ENCODE data around the gene OTOP2. TPM values are rescaled to one million over a fixed set of nuclear protein-coding genes. Genes with fewer than 3 reads are reported as not detected.
A peak's percentile ranks its signal among the peaks of the same experiment; 100 is the strongest.

OTOP2 gene
- total and polyA plus RNA-seq, 4 donors = 0.08 TPM; not detected in 3

- H3K36me3 ChIP-seq (ENCODE audit: control insufficient read depth, insufficient read depth, low read length) = peaks cover 77% of the 10 kb centered on the region
- no peaks in the 10 kb centered on the region for H3K9me3 ChIP-seq (ENCODE audit: control insufficient read depth, insufficient read depth, low read length)
- H3K27me3 ChIP-seq (ENCODE audit: control insufficient read depth, insufficient read depth, low read length) = no peaks in the 10 kb centered on the region
- no peak overlapping the region for H3K4me3 ChIP-seq (ENCODE audit: low read depth, low read length)
- peak in 4 of 6 donors; percentile 13 to 86 (median 60) for DNase-seq (ENCODE audit: low read depth in 4 of 6, low spot score in 6 of 6)
- H3K27ac ChIP-seq (ENCODE audit: low read depth, low read length) = no peak overlapping the region
- H3K4me1 ChIP-seq (ENCODE audit: control insufficient read depth, insufficient read depth, low read length) = peaks cover 20% of the 10 kb centered on the region
- 37% methylated on average over 23 of the region's 33 CpGs for WGBS (ENCODE audit: insufficient coverage)
These were observed 34.1 kb downstream of the OTOP2 start for GRCh38 chr17:74957935-74958740.

- H3K27ac ChIP-seq (ENCODE audit: low read depth, low read length) = no peak overlapping the region
- DNase-seq (ENCODE audit: low read depth in 4 of 6, low spot score in 6 of 6) = no peak
- H3K36me3 ChIP-seq (ENCODE audit: control insufficient read depth, insufficient read depth, low read length) = peaks cover 73% of the 10 kb centered on the region
- 84% methylated on average over 9 of the region's 14 CpGs for WGBS (ENCODE audit: insufficient coverage)
- no peak overlapping the region for H3K4me3 ChIP-seq (ENCODE audit: low read depth, low read length)
- H3K9me3 ChIP-seq (ENCODE audit: control insufficient read depth, insufficient read depth, low read length) = no peaks in the 10 kb centered on the region
- peaks cover 29% of the 10 kb centered on the region for H3K4me1 ChIP-seq (ENCODE audit: control insufficient read depth, insufficient read depth, low read length)
- H3K27me3 ChIP-seq (ENCODE audit: control insufficient read depth, insufficient read depth, low read length) = no peaks in the 10 kb centered on the region
These were observed 35.9 kb downstream of the OTOP2 start for GRCh38 chr17:74959826-74960515.

- DNase-seq (ENCODE audit: low read depth in 4 of 6, low spot score in 6 of 6) = peak in 1 of 6 donors; percentile 56
- Histone ChIP-seq H3K27ac (ENCODE audit: low read depth, low read length) (no peak overlapping the region), H3K4me3 (ENCODE audit: low read depth, low read length) (no peak overlapping the region), H3K27me3 (ENCODE audit: control insufficient read depth, insufficient read depth, low read length) (no peaks in the 10 kb centered on the region), H3K36me3 (ENCODE audit: control insufficient read depth, insufficient read depth, low read length) (peaks cover 68% of the 10 kb centered on the region), H3K4me1 (ENCODE audit: control insufficient read depth, insufficient read depth, low read length) (peaks cover 29% of the 10 kb centered on the region), H3K9me3 (ENCODE audit: control insufficient read depth, insufficient read depth, low read length) (no peaks in the 10 kb centered on the region)
- WGBS (ENCODE audit: insufficient coverage) = 22% methylated on average over 10 of the region's 19 CpGs
These were observed 36.7 kb downstream of the OTOP2 start for GRCh38 chr17:74960570-74961342.

DNA sequence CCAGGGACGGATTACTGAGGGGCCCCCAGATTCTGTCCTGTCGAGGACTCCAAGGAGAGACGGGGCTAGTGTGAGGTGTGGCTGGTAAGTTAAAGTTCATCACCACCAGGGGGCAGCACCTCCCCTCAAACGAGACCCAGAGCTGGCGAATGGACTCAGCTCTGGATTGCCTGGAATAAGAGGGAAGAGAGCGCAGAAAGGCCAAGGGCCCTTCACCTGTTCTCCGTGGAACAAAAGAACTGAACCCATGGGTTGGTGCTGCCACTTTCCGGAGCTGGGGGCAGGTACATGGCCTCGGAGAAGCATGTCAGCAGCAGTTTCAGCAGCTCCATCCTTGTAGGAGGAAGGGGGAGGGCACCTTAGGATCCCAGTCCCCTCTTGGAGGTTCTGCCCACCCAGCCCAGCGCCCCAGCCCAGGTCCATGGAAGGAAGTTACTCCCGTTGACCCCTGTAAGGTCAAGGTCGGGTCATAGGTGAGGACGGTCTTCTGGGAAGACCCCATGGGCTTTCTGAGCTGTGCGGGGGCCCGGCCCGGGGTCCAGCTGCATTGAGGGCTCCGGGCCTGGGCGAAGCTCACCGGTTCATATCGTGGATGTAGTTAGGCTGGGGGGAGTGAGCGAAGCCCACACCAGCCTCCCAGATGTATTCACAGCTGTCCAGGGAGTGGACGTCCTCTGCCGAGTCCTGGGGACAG is 37.7 kb downstream of the OTOP2 start:
- Histone ChIP-seq H3K27ac (ENCODE audit: low read depth, low read length) (no peak overlapping the region), H3K9me3 (ENCODE audit: control insufficient read depth, insufficient read depth, low read length) (no peaks in the 10 kb centered on the region), H3K27me3 (ENCODE audit: control insufficient read depth, insufficient read depth, low read length) (no peaks in the 10 kb centered on the region), H3K4me3 (ENCODE audit: low read depth, low read length) (no peak overlapping the region), H3K4me1 (ENCODE audit: control insufficient read depth, insufficient read depth, low read length) (peaks cover 29% of the 10 kb centered on the region), H3K36me3 (ENCODE audit: control insufficient read depth, insufficient read depth, low read length) (peaks cover 58% of the 10 kb centered on the region)
- DNase-seq (ENCODE audit: low read depth in 4 of 6, low spot score in 6 of 6) = peak; percentile 44 to 96 (median 78)
- 46% methylated on average over 23 of the region's 23 CpGs for WGBS (ENCODE audit: insufficient coverage)

DNA sequence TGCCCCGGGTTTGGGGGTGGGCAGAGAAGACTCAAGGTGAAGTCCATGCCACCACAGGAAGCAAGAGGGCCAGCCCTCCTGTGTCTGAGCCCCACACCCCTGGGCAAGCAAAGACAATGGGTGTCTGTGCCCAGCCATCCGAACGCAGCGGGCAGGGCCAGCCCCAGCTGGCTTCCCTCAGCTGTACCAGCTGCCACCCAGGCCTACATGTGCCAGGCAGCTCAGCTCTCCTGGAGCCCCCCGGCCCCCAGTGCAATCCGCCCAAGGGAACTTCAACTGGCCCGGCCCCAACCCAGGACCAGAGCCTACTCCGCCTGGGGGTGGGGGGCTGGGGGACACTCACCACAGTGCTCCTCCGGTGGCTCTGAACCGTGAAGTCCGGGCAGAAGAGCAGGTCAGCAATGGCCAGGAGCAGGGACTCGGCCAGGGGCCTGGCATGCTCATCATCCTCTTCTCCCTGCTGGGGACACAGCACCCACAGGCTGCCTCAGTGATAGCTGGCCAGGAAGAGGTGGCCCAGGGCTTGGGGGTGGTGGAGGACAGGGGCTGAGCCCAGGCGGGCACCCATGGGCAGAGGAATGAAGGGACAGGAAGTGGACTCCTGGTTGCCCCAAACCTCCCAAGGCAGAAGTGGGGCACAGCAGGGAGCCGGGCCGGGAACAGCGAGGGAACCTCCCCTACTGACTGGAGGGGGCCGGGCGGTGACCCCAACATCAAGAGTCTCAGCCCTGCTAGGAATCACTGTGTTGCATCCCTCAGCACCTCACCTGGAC is 38.7 kb downstream of the OTOP2 start:
- 67% methylated on average over 14 of the region's 18 CpGs for WGBS (ENCODE audit: insufficient coverage)
- no peaks in the 10 kb centered on the region for H3K9me3 ChIP-seq (ENCODE audit: control insufficient read depth, insufficient read depth, low read length)
- no peaks in the 10 kb centered on the region for H3K27me3 ChIP-seq (ENCODE audit: control insufficient read depth, insufficient read depth, low read length)
- no peak overlapping the region for H3K4me3 ChIP-seq (ENCODE audit: low read depth, low read length)
- peaks cover 29% of the 10 kb centered on the region for H3K4me1 ChIP-seq (ENCODE audit: control insufficient read depth, insufficient read depth, low read length)
- peak in 2 of 6 donors; percentile 12 to 43 for DNase-seq (ENCODE audit: low read depth in 4 of 6, low spot score in 6 of 6)
- H3K27ac ChIP-seq (ENCODE audit: low read depth, low read length) = peak overlapping the region; percentile 31
- peaks cover 57% of the 10 kb centered on the region for H3K36me3 ChIP-seq (ENCODE audit: control insufficient read depth, insufficient read depth, low read length)

- H3K4me1 ChIP-seq (ENCODE audit: control insufficient read depth, insufficient read depth, low read length) = peaks cover 25% of the 10 kb centered on the region
- H3K27ac ChIP-seq (ENCODE audit: low read depth, low read length) = no peak overlapping the region
- no peaks in the 10 kb centered on the region for H3K9me3 ChIP-seq (ENCODE audit: control insufficient read depth, insufficient read depth, low read length)
- H3K27me3 ChIP-seq (ENCODE audit: control insufficient read depth, insufficient read depth, low read length) = no peaks in the 10 kb centered on the region
- no peak overlapping the region for H3K4me3 ChIP-seq (ENCODE audit: low read depth, low read length)
- H3K36me3 ChIP-seq (ENCODE audit: control insufficient read depth, insufficient read depth, low read length) = peaks cover 50% of the 10 kb centered on the region
- DNase-seq (ENCODE audit: low read depth in 4 of 6, low spot score in 6 of 6) = no peak
- 75% methylated on average over 6 of the region's 12 CpGs for WGBS (ENCODE audit: insufficient coverage)
These were observed 39.6 kb downstream of the OTOP2 start for GRCh38 chr17:74963656-74964055.

GRCh38 chr17:74964246-74964761 is 40.2 kb downstream of the OTOP2 start:
- WGBS (ENCODE audit: insufficient coverage) = 91% methylated on average over 12 of the region's 12 CpGs
- H3K4me1 ChIP-seq (ENCODE audit: control insufficient read depth, insufficient read depth, low read length) = peaks cover 25% of the 10 kb centered on the region
- H3K27ac ChIP-seq (ENCODE audit: low read depth, low read length) = no peak overlapping the region
- H3K9me3 ChIP-seq (ENCODE audit: control insufficient read depth, insufficient read depth, low read length) = no peaks in the 10 kb centered on the region
- H3K36me3 ChIP-seq (ENCODE audit: control insufficient read depth, insufficient read depth, low read length) = peaks cover 44% of the 10 kb centered on the region
- H3K4me3 ChIP-seq (ENCODE audit: low read depth, low read length) = no peak overlapping the region
- no peak for DNase-seq (ENCODE audit: low read depth in 4 of 6, low spot score in 6 of 6)
- no peaks in the 10 kb centered on the region for H3K27me3 ChIP-seq (ENCODE audit: control insufficient read depth, insufficient read depth, low read length)

GRCh38 chr17:74964988-74965622 is 41.0 kb downstream of the OTOP2 start:
- WGBS (ENCODE audit: insufficient coverage) = 88% methylated on average over 13 of the region's 14 CpGs
- Histone ChIP-seq H3K4me3 (ENCODE audit: low read depth, low read length) (no peak overlapping the region), H3K36me3 (ENCODE audit: control insufficient read depth, insufficient read depth, low read length) (peaks cover 38% of the 10 kb centered on the region), H3K4me1 (ENCODE audit: control insufficient read depth, insufficient read depth, low read length) (peaks cover 25% of the 10 kb centered on the region), H3K27me3 (ENCODE audit: control insufficient read depth, insufficient read depth, low read length) (no peaks in the 10 kb centered on the region), H3K9me3 (ENCODE audit: control insufficient read depth, insufficient read depth, low read length) (no peaks in the 10 kb centered on the region), H3K27ac (ENCODE audit: low read depth, low read length) (no peak overlapping the region)
- no peak for DNase-seq (ENCODE audit: low read depth in 4 of 6, low spot score in 6 of 6)
